Tibial nerve (tissue), 4 donors: ENCODE data around the gene CDKL5.

Experiments
- EP300 ChIP-seq, 2 donors: sonication (generic); formaldehyde crosslinking; IDR thresholded peaks; one replicate each; pipeline ENCODE4 v1.6.1; 2017; ENCODE audit warnings: antibody characterized with exemption in 2 of 2, mild to moderate bottlenecking in 1 of 2
- POLR2A ChIP-seq, 2 donors: fragments of 450-650 bp; IDR thresholded peaks; one replicate each; pipeline ENCODE4 v1.6.1; 2017; ENCODE audit warnings: antibody characterized with exemption in 2 of 2, mild to moderate bottlenecking in 2 of 2, moderate library complexity in 2 of 2
- TF ChIP-seq, protein P1 (sequence below), 5 experiments: fragments of 200-600 bp in 3 of 5; fragments of 450-650 bp in 2 of 5; sonication (generic) in 3 of 5; IDR thresholded peaks; one replicate each; pipeline ENCODE4 v1.5.1; 2016 to 2019; ENCODE audit warnings: antibody characterized with exemption in 5 of 5, mild to moderate bottlenecking in 3 of 5, moderate library complexity in 2 of 5

DNA sequence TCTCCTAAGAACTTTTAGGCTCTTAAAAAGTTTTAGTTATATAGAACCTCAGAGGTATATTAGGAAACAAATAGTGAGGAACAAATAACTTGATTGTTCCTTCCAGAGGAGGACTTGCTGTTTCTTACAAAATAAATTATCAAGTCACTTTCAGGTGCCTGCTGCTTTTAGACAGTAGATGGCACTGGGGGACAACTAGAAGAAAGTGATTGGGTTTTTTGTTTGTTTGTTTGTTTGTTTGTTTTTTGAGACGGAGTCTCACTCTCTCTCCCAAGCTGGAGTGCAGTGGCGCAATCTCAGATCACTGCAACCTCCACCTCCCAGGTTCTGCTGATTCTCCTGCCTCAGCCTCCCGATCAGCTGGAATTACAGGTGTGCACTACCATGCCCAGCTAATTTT is 35.4 kb upstream of the CDKL5 start:
- TF ChIP-seq, protein P1, sequence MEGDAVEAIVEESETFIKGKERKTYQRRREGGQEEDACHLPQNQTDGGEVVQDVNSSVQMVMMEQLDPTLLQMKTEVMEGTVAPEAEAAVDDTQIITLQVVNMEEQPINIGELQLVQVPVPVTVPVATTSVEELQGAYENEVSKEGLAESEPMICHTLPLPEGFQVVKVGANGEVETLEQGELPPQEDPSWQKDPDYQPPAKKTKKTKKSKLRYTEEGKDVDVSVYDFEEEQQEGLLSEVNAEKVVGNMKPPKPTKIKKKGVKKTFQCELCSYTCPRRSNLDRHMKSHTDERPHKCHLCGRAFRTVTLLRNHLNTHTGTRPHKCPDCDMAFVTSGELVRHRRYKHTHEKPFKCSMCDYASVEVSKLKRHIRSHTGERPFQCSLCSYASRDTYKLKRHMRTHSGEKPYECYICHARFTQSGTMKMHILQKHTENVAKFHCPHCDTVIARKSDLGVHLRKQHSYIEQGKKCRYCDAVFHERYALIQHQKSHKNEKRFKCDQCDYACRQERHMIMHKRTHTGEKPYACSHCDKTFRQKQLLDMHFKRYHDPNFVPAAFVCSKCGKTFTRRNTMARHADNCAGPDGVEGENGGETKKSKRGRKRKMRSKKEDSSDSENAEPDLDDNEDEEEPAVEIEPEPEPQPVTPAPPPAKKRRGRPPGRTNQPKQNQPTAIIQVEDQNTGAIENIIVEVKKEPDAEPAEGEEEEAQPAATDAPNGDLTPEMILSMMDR (IDR thresholded peaks at IDR 0.05), result no peak
- TF ChIP-seq EP300 (IDR thresholded peaks at IDR 0.05), result no peak
- TF ChIP-seq POLR2A (IDR thresholded peaks at IDR 0.05), result no peak
